PC-3 (cell line): Measurements from ENCODE around the gene AIM2. TPM values are rescaled to one million over a fixed set of nuclear protein-coding genes. Genes with fewer than 3 reads are reported as not detected.

Source experiments
- ATAC-seq: fragments of 200-7000 bp; cut with Tn5 transposase; 2 replicates; pipeline ENCODE4 v1.9.1; 2020; ENCODE audit warnings: mild to moderate bottlenecking, moderate library complexity
- BruUV-seq: library from RNA; stranded (reverse); fragments of 400-500 nt; replicated peaks from 2 replicates; lab custom pipeline; 2021; lab: Mats Ljungman, UMichigan
- CTCF ChIA-PET: fragments of 300-600 bp; sonication (Branson Sonifier 250); formaldehyde crosslinking; loops from one replicate; lab custom pipeline; 2022; ENCODE audit warnings: antibody characterized with exemption; lab: Charles Lee
- POLR2A ChIA-PET: fragments of 300-600 bp; sonication (Branson Sonifier 250); formaldehyde crosslinking; loops from one replicate; lab custom pipeline; 2022; ENCODE audit warnings: antibody characterized with exemption; ENCODE audit not compliant: unreplicated experiment; lab: Charles Lee
- DNase-seq: peaks from one replicate; pipeline ENCODE4 v3.0.0-alpha.2; 2015
- H2AFZ ChIP-seq: fragments of 300-600 bp; sonication (generic); 2 replicates; pipeline ENCODE4 v1.6.0; 2016; ENCODE audit warnings: antibody characterized with exemption, low read length
- H3F3A ChIP-seq: fragments of 300-600 bp; sonication (generic); one replicate; pipeline ENCODE4 v1.6.0; 2017; ENCODE audit warnings: antibody characterized with exemption, low read length, control low read depth, mild to moderate bottlenecking; ENCODE audit not compliant: unreplicated experiment
- H3K27ac ChIP-seq: fragments of 300-600 bp; sonication (generic); 2 replicates; pipeline ENCODE4 v1.5.1; 2016; ENCODE audit warnings: mild to moderate bottlenecking, low read length
- H3K27me3 ChIP-seq: fragments of 300-600 bp; sonication (generic); 2 replicates; pipeline ENCODE4 v1.6.1; 2016; ENCODE audit warnings: low read length, mixed read lengths
- H3K36me3 ChIP-seq: fragments of 300-600 bp; sonication (generic); 2 replicates; pipeline ENCODE4 v1.6.1; 2016; ENCODE audit warnings: low read depth, mixed run types, low read length, mixed read lengths
- H3K4me1 ChIP-seq: fragments of 300-600 bp; sonication (generic); 2 replicates; pipeline ENCODE4 v1.5.1; 2016; ENCODE audit warnings: low read length; ENCODE audit not compliant: insufficient read depth
- H3K4me2 ChIP-seq: fragments of 300-600 bp; sonication (generic); 2 replicates; pipeline ENCODE4 v1.6.0; 2016; ENCODE audit warnings: low read length
- H3K4me3 ChIP-seq: fragments of 300-600 bp; sonication (generic); 2 replicates; pipeline ENCODE4 v1.5.1; 2016; ENCODE audit warnings: mild to moderate bottlenecking, low read length, mixed read lengths
- H3K79me2 ChIP-seq: fragments of 300-600 bp; sonication (generic); 2 replicates; pipeline ENCODE4 v1.6.1; 2017; ENCODE audit warnings: low read length, mixed read lengths
- H3K9ac ChIP-seq: fragments of 300-600 bp; sonication (generic); 2 replicates; pipeline ENCODE4 v1.6.0; 2016; ENCODE audit warnings: mild to moderate bottlenecking, low read length
- H3K9me2 ChIP-seq: fragments of 300-600 bp; sonication (generic); replicated peaks from 2 replicates; pipeline ENCODE4 v1.6.1; 2016; ENCODE audit warnings: mixed run types, low read length, mixed read lengths
- H3K9me3 ChIP-seq: fragments of 300-600 bp; sonication (generic); 2 replicates; pipeline ENCODE4 v1.6.1; 2016; ENCODE audit warnings: low read length, mixed read lengths
- H4K20me1 ChIP-seq: fragments of 300-600 bp; sonication (generic); 2 replicates; pipeline ENCODE4 v1.6.1; 2016; ENCODE audit warnings: low read length, mixed read lengths
- CTCF ChIP-seq: fragments of 300-600 bp; sonication (generic); conservative IDR thresholded peaks from 2 replicates; pipeline ENCODE4 v1.5.1; 2017; ENCODE audit warnings: antibody characterized with exemption, low read depth, mild to moderate bottlenecking, low read length
- EZH2 ChIP-seq: fragments of 300-600 bp; sonication (generic); IDR thresholded peaks from one replicate; pipeline ENCODE4 v1.6.1; 2017; ENCODE audit warnings: antibody characterized with exemption, mild to moderate bottlenecking, low read length; ENCODE audit not compliant: unreplicated experiment
- EZH2phosphoT487 ChIP-seq: fragments of 300-600 bp; sonication (generic); IDR thresholded peaks from 2 replicates; pipeline ENCODE4 v1.6.1; 2018; ENCODE audit warnings: mild to moderate bottlenecking, antibody characterized with exemption, low read length, borderline replicate concordance
- intact Hi-C: fragments of 100-400 bp; cut with micrococcal nuclease; formaldehyde crosslinking; loops from 2 replicates; pipeline ENCODE4 v1.9.0; 2023
- total RNA-seq: library from RNA; depleted of rRNA; stranded (reverse); fragments of >200 nt; gene quantifications from 2 replicates; pipeline ENCODE4 v1.2.3, GENCODE V29; 2014

Gene AIM2
- total RNA-seq, 1 experiment from 2014 or later = not detected

- no peaks in the 10 kb centered on the region for H3F3A ChIP-seq
- TF ChIP-seq EZH2 (no peak), EZH2phosphoT487 (no peak), CTCF (no peak)
- H3K9me2 ChIP-seq = no peaks in the 10 kb centered on the region
- peaks cover 10% of the 10 kb centered on the region for H3K27me3 ChIP-seq
- ChIA-PET CTCF (no interaction called here), POLR2A (no interaction called here)
- no peaks in the 10 kb centered on the region for H3K4me1 ChIP-seq
- H3K9me3 ChIP-seq = no peaks in the 10 kb centered on the region
- H3K4me2 ChIP-seq = no peak overlapping the region
- H3K4me3 ChIP-seq = no peak overlapping the region
- H4K20me1 ChIP-seq = no peaks in the 10 kb centered on the region
- H3K9ac ChIP-seq = no peak overlapping the region
- BruUV-seq = no TSS peak
- intact Hi-C loops = no loop called here
- DNase-seq = no peak
- H3K36me3 ChIP-seq = no peaks in the 10 kb centered on the region
- no peak for ATAC-seq
- H2AFZ ChIP-seq = no peak overlapping the region
- no peak overlapping the region for H3K27ac ChIP-seq
- H3K79me2 ChIP-seq = no peaks in the 10 kb centered on the region
These were observed 8.3 kb upstream of the AIM2 start for GRCh38 chr1:159084867-159085266.

GRCh38 chr1:159084152-159084551, 7.6 kb upstream of the AIM2 start:
- Histone ChIP-seq H3K9me2 (no peaks in the 10 kb centered on the region), H3K27ac (no peak overlapping the region), H4K20me1 (no peaks in the 10 kb centered on the region), H3K4me1 (no peaks in the 10 kb centered on the region), H2AFZ (no peak overlapping the region), H3K4me3 (no peak overlapping the region), H3K4me2 (no peak overlapping the region), H3K9ac (no peak overlapping the region), H3F3A (no peaks in the 10 kb centered on the region), H3K36me3 (no peaks in the 10 kb centered on the region), H3K9me3 (no peaks in the 10 kb centered on the region), H3K79me2 (no peaks in the 10 kb centered on the region), H3K27me3 (peaks cover 17% of the 10 kb centered on the region)
- no peak for DNase-seq
- no TSS peak for BruUV-seq
- ChIA-PET CTCF (no interaction called here), POLR2A (no interaction called here)
- TF ChIP-seq EZH2phosphoT487 (no peak), EZH2 (no peak), CTCF (no peak)
- ATAC-seq = no peak
- intact Hi-C loops = no loop called here

- intact Hi-C loops = no loop called here
- H2AFZ ChIP-seq = no peak overlapping the region
- ATAC-seq (no peak), DNase-seq (no peak)
- H3K4me3 ChIP-seq = no peak overlapping the region
- H3K9me3 ChIP-seq = no peaks in the 10 kb centered on the region
- H3K27me3 ChIP-seq = peaks cover 28% of the 10 kb centered on the region
- no peaks in the 10 kb centered on the region for H3K36me3 ChIP-seq
- no peaks in the 10 kb centered on the region for H3K79me2 ChIP-seq
- H3K9me2 ChIP-seq = no peaks in the 10 kb centered on the region
- CTCF ChIA-PET = no interaction called here
- no peaks in the 10 kb centered on the region for H3K4me1 ChIP-seq
- no TSS peak for BruUV-seq
- no peak overlapping the region for H3K27ac ChIP-seq
- POLR2A ChIA-PET = no interaction called here
- no peak overlapping the region for H3K4me2 ChIP-seq
- no peak overlapping the region for H3K9ac ChIP-seq
- H3F3A ChIP-seq = no peaks in the 10 kb centered on the region
- no peaks in the 10 kb centered on the region for H4K20me1 ChIP-seq
- TF ChIP-seq EZH2phosphoT487 (no peak), CTCF (no peak), EZH2 (no peak)
These were observed 6.4 kb upstream of the AIM2 start for GRCh38 chr1:159083013-159083412.
